Inflammatory macrophage (primary cell): ENCODE data around the gene GPATCH8.
"Not testable (repeated sequence)": the region's sequence is repeated elsewhere in the genome, so short reads cannot be mapped to it uniquely, and the experiment has no call there.

Source experiments
- DNase-seq, 2 donors: peaks; one replicate each; pipeline ENCODE4 v3.0.0-alpha.2; 2020 to 2022

GPATCH8 gene

GRCh38 chr17:44396946-44397345 is 106.3 kb downstream of the GPATCH8 start:
- no peak for DNase-seq

- DNase-seq = no peak
These were observed 108.4 kb downstream of the GPATCH8 start for GRCh38 chr17:44394833-44395232.

- DNase-seq = not testable (repeated sequence)
These were observed 109.1 kb downstream of the GPATCH8 start for GRCh38 chr17:44394112-44394511.

- no peak for DNase-seq
These were observed 112.8 kb downstream of the GPATCH8 start for GRCh38 chr17:44390250-44390870.

- peak; percentile 59 to 75 for DNase-seq
These were observed 113.4 kb downstream of the GPATCH8 start for GRCh38 chr17:44389723-44390202.

GRCh38 chr17:44389281-44389680 is 113.9 kb downstream of the GPATCH8 start, which contains the start of gene ITGA2B:
Gene ITGA2B (minus strand): TSS chr17:44389649. CDS start chr17:44389473, 176 bp downstream.
- no peak for DNase-seq

GRCh38 chr17:44387804-44388203 is 115.4 kb downstream of the GPATCH8 start:
- no peak for DNase-seq

GRCh38 chr17:44386182-44386525 is 117.1 kb downstream of the GPATCH8 start:
- DNase-seq = no peak

- DNase-seq = peak; percentile 66 to 72
These were observed 117.7 kb downstream of the GPATCH8 start for GRCh38 chr17:44385287-44386181.

- no peak for DNase-seq
These were observed 118.4 kb downstream of the GPATCH8 start for GRCh38 chr17:44384823-44385286.

- no peak for DNase-seq
These were observed 118.9 kb downstream of the GPATCH8 start for GRCh38 chr17:44384281-44384822.

- no peak for DNase-seq
These were observed 119.3 kb downstream of the GPATCH8 start for GRCh38 chr17:44383861-44384260.

GRCh38 chr17:44383363-44383762 is 119.8 kb downstream of the GPATCH8 start:
- DNase-seq = no peak

- DNase-seq = no peak
These were observed 120.3 kb downstream of the GPATCH8 start for GRCh38 chr17:44382917-44383316.

- DNase-seq = peak; percentile 6 to 32
These were observed 121.3 kb downstream of the GPATCH8 start for GRCh38 chr17:44381810-44382305.

GRCh38 chr17:44380767-44381166 is 122.4 kb downstream of the GPATCH8 start:
- no peak for DNase-seq

GRCh38 chr17:44379887-44380286 is 123.3 kb downstream of the GPATCH8 start:
- DNase-seq = no peak

GRCh38 chr17:44378171-44378705 is 125.0 kb downstream of the GPATCH8 start:
- DNase-seq = no peak

- no peak for DNase-seq
These were observed 126.4 kb downstream of the GPATCH8 start for GRCh38 chr17:44376779-44377178.

GRCh38 chr17:44376124-44376523 is 127.1 kb downstream of the GPATCH8 start:
- peak in 1 of 2 donors; percentile 16 for DNase-seq

- DNase-seq = no peak
These were observed 127.8 kb downstream of the GPATCH8 start for GRCh38 chr17:44375196-44376017.
